HG02610 (cell line): Measurements from ENCODE around the gene CDH1.
A peak's percentile ranks its signal among the peaks of the same experiment; 100 is the strongest.

Source experiments
- ATAC-seq: cut with Tn5 transposase; IDR thresholded peaks from one replicate; pipeline ENCODE4 v1.9.1; 2021; ENCODE audit warnings: mild to moderate bottlenecking, moderate library complexity; ENCODE audit not compliant: unreplicated experiment

The CDH1 gene

DNA sequence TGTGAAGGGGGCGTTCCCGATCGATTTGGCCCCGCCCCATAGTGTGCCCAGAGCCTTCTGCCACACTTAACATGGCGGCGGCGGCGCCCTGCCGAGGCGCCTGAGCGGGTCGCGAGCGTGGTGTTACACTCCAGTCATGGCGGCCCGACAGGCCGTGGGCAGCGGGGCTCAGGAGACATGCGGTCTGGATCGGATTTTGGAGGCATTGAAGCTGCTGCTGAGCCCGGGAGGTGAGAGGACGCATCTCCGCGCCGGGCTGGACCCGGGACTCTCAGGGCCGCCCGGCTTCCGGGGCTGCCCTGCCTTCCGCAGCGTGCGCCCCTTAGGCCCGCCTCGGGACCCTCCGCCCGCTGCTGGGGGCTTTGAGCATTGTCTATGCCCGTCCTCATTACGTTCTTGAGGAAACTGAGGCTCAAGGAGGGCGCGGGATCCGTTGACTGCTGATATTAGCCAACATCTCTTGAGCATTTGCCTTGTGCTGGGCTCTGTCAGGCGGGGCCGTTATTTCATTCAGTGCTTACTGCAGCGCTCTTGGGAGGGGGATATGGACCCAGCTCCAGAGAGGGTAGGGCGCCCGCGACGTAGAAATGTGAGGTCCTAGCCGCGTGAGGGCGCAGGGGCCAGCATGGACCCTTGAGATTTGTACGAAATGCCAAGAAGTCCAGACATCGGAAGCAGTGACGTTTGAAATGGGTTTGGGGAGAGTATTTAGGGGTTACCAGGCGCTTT, 106.6 kb downstream of the CDH1 start, which contains the start of gene TANGO6:
Gene TANGO6 (plus strand): TSS at position 50 of the 729 bp plus-strand sequence. CDS start 87 bp downstream, at position 137.
- peak; percentile 88 for ATAC-seq

DNA sequence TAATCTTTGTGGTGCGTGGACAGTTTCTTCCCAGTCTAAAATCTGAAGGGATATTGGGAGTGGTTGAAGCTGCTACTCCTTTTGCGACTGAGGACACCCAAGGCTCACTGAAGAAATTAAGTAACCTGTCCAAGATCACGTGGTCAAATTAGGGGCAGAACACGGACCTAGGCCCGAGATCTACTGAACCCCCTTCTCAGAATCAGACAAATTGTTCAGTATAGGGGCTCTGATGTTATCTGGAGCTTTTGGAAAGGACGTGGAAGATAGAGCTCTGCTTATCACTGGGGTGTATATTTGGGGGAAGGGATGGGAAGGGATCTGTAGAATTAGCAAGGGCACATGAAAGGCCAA, 107.1 kb downstream of the CDH1 start:
- no peak for ATAC-seq

- no peak for ATAC-seq
These were observed 111.7 kb downstream of the CDH1 start for GRCh38 chr16:68848786-68849185.

DNA sequence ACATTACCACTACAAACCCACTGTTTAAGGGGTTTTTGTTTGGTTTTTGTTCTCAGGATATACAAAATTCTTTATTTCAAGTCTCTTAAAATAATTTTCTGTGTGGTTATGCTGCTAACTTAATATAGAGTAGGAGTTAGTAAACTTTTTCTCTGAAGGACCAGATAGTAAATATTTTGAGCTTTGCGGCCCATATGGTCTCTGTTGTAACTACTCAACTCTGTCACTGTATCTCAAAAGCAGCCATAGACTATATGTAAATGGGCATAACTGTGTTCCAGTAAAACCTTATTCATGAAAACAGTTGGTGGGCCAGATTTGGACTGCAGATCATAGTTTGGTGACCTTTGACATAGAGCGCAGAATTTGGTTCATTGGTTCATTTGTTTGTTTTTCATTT, 113.4 kb downstream of the CDH1 start:
- no peak for ATAC-seq

DNA sequence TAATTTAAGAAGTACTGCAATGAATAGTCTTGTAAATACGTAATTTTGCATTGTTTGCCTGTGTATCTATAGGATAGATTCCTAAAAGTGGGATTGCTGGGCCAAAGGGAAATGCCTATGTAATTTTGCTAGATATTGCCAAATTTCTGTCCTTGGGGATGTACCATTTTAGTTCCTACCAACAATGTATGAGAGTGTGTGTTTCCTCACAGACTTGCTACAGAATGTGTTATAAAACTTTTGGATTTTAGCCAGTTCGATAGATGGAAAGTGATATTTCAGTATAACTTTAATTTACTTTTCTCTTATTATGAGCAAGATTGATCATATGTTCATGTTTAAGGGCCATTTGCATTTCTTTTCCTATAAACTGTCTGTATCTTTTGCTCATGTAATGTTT, 114.5 kb downstream of the CDH1 start:
- ATAC-seq: no peak

- no peak for ATAC-seq
These were observed 120.4 kb downstream of the CDH1 start for GRCh38 chr16:68857479-68857878.

GRCh38 chr16:68859828-68860227, 122.7 kb downstream of the CDH1 start:
- ATAC-seq: no peak

DNA sequence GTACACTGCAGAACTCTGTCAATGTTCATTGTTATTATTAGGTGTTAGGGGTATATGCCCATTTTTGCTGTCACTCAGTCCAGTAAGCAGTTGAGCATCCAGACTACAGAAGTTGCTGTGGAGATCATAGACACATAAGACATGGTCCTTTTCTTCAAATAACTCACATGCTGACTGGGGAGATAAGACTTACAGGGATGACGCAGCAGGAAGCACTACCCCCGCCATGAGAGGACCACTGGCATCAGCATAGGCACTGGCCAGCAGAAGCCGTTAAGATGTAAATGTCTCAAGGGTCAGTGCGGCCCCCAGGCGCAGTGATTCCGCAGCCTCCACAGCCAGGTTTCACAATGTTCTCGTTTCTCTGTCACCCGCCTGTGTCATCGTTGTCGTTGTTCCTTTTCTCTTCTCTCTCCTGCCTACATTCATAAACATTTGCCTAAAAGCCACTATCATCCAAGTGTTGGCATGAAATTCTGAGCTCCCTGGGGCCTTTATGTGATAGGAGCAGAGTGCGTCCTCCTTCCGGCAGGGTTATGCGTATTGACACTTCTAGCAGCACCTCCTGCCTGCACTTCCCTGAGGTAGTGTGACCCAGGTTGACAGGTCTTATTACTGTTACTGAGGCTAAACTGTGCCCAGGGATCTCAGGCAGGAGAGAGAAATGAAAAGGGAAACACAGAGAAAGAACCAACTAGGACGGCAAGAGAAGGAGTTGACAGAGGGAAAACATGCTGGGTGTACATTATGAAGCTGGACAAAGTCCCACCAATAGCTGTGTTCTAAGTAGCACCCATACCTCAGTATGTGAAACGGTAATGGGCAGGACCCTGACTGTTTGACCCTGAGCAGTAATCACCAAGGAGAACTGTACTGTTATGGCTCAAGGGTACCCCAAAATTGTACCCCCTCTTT, 124.1 kb downstream of the CDH1 start:
- ATAC-seq: no peak

DNA sequence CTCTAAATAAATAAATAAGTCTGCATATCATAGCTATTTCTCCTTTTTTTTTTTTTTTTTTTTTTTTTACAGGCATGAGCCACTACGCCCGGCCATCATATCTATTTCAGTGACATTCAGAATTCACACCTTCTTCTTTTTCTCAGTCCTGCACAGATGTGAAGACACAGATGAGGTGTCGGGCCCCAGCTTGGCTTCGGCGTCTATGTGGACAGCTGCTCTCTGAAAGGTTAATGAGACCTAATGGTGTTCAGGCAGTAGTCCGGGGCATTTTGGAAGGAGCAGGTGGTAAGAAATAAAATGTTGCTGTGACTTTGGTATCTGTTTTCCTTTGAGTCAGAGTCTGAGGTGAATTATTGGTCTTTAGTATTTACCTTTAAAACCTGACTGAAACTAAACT, 129.8 kb downstream of the CDH1 start:
- ATAC-seq: peak; percentile 85

DNA sequence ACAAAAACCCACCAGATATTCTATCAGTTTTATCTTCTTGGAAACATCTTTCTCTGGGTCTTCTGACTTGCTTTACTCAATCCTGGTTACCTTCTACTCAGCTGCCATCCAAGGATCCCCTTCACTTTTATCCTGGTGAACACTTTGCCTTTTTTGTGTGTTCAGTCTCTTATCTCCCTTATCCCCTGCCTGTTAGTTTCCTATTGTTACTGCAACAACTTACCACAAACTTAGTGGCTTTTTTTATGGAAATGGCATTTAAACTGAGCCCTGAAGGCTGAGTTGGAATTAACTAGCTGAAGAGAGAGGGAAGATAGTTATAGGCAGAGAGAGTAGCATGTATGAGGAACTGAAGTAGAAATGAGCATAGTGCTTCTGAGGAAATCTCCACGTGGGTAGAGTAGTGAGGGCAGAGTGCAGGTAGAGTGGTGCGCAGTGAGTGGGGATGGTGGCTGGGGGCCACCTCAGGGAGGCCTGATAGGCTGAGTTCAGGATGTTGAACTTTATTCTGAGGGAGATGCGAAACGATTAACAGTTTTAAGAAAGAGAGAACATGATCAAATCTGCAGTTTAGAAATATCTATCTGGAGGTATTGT, 132.5 kb downstream of the CDH1 start:
- ATAC-seq: no peak

GRCh38 chr16:68873635-68874471, 136.8 kb downstream of the CDH1 start:
- no peak for ATAC-seq

DNA sequence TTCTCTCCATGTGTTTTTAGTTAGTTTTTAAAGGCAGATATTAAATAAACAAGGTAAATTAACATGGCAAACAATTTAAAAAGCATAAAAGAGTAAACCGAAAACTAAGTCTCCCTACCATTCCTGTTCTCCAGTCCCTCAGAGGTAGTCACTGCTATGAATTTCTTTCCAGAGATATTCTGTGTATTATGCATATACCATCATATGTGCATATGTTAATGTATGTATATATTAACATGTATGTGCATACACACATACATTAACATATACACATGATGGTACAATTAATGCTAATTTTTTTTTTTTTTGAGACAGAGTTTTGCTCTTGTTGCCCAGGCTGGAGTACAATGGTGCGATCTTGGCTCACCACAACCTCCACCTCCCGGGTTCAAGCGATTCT, 138.8 kb downstream of the CDH1 start:
- no peak for ATAC-seq

GRCh38 chr16:68883685-68884084, 146.6 kb downstream of the CDH1 start:
- ATAC-seq: no peak

DNA sequence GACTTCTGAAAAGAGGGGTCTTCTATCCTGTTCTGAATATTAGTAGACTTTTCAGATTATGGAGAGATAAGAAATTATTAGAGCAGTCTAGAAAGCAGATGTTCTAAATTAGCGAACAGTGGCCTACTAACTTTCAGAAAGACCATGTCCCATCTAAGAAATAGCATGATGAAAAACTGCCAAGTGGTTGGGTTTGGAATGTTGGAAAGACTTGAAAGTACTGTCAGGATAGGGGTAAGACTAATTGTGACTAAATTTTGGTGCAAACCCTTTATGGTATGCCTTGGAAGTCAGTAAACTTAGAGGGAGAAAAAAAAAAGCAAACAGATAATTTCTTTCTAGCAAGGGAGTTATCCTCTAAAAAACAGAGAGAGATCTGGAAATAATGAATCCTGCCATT, 147.3 kb downstream of the CDH1 start:
- no peak for ATAC-seq
